ENCODE results near the gene SPATA31C2.
"Not testable (repeated sequence)": the region's sequence is repeated elsewhere in the genome, so short reads cannot be mapped to it uniquely, and the experiment has no call there.

- not testable (repeated sequence) for TF ChIP-seq MLX (CRISPR knock-in tag; IDR thresholded peaks at IDR 0.05); CTCF (IDR thresholded peaks at IDR 0.05); NFYB (CRISPR knock-in tag; conservative IDR thresholded peaks at IDR 0.05; ENCODE audit: low read depth); HMGXB4 (CRISPR knock-in tag; IDR thresholded peaks at IDR 0.05); ZNF138 (CRISPR knock-in tag; conservative IDR thresholded peaks at IDR 0.05); ZNF121 (CRISPR knock-in tag; IDR thresholded peaks at IDR 0.05); MXD4 (CRISPR knock-in tag; IDR thresholded peaks at IDR 0.05; ENCODE audit: borderline replicate concordance); USF2 (CRISPR knock-in tag; IDR thresholded peaks at IDR 0.05); FOXJ3 (CRISPR knock-in tag; IDR thresholded peaks at IDR 0.05; ENCODE audit: borderline replicate concordance); ATF1 (CRISPR knock-in tag; IDR thresholded peaks at IDR 0.05); IRF2 (CRISPR knock-in tag; IDR thresholded peaks at IDR 0.05; ENCODE audit: borderline replicate concordance, low read depth)
These were observed 23.2 kb downstream of the SPATA31C2 start for GRCh38 chr9:88114968-88115612.

Data from WTC11 (cell line).